Amniotic epithelial cell (primary cell): ENCODE measurements around the gene FCSK.

Experiments used
- DNase-seq: peaks from one replicate; pipeline ENCODE4 v3.0.0-alpha.2; 2010; ENCODE audit warnings: low read depth

Gene FCSK

GRCh38 chr16:70455910-70456309 is 1.5 kb downstream of the FCSK start:
- no peak for DNase-seq

- DNase-seq, result no peak
Measured at GRCh38 chr16:70457446-70458166, 3.2 kb downstream of the FCSK start.

GRCh38 chr16:70460737-70461261 is 6.4 kb downstream of the FCSK start:
- no peak for DNase-seq

DNA sequence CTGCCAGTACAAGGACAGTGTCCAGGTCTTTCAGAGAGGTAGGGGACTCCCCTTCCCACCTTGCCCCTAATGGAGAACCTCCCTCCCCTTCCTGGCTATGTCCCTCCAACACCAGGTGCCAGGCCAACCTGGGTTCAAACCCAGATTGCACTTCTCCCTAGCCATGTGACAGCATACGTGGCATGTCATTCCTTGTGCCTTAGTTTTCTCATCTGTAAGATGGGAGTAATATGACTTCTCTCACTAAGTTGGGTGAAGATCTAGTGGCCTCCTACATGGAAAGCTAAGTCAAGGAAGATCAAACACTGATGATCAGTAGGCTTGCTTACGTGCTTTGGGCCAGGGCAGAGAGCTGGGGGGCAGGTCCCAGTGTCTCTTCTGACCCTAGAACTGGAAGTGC is 8.8 kb downstream of the FCSK start:
- no peak for DNase-seq

GRCh38 chr16:70465999-70466804 is 11.8 kb downstream of the FCSK start:
- DNase-seq, result no peak

- DNase-seq, result no peak
Measured at GRCh38 chr16:70466805-70467076, 12.3 kb downstream of the FCSK start.

- DNase-seq, result no peak
Measured at GRCh38 chr16:70467113-70467512, 12.7 kb downstream of the FCSK start.

DNA sequence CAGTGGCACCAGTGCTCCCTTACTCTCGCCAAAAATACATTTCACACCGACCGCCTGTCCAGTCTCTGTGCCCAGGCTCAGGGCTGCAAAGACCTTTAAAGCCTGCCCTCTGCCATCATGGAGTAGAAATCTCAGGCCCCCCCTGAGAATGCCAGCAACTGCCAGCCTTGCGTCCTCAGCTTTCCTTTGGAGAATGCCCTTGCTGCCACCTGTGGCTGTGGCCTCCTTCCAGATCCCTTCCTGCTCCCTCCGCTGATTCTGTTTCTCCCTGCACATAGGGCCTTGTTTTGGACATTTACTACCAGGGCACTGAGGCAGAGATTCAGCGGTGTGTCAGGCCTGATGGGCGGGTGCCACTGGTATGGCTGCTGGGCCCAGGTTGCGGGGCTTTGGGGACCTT is 13.2 kb downstream of the FCSK start:
- DNase-seq, result no peak

GRCh38 chr16:70468776-70469525 is 14.6 kb downstream of the FCSK start:
- DNase-seq, result no peak

GRCh38 chr16:70470141-70470926 is 15.9 kb downstream of the FCSK start:
- DNase-seq, result no peak

DNA sequence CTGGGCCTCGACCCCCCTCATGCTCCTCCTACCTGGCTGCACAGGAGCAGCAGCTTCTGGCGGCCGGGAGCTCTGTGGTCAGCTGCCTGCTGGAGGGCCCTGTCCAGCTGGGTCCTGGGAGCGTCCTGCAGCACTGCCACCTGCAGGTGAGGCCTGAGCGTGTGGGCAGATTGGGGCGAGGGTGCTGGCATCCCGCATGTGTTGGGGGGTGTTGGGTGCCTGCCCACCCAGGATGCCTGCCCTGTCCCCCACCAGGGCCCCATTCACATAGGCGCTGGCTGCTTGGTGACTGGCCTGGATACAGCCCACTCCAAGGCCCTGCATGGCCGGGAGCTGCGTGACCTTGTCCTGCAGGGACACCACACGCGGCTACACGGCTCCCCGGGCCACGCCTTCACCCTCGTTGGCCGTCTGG is 16.5 kb downstream of the FCSK start:
- no peak for DNase-seq

DNA sequence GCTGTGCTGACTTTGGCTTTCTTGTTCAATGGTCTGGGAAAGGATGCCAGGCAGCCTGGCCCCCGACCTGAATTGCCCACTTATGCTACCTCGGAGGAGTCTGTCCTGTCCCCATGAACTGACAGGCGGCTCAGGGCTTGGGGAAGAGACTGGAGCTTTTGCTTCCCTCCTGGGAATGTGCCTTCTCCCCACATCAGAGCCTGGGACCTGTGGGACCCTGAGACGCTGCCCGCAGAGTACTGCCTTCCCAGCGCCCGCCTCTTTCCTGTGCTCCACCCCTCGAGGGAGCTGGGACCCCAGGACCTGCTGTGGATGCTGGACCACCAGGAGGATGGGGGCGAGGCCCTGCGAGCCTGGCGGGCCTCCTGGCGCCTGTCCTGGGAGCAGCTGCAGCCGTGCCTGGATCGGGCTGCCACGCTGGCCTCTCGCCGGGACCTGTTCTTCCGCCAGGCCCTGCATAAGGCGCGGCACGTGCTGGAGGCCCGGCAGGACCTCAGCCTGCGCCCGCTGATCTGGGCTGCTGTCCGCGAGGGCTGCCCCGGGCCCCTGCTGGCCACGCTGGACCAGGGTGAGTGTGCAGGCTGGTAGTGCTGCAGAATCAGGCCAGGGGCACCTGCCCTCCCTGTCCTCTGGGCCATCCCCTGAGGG is 18.5 kb downstream of the FCSK start:
- no peak for DNase-seq

- DNase-seq, result no peak
Measured at GRCh38 chr16:70473446-70474319, 19.3 kb downstream of the FCSK start.

- DNase-seq, result no peak
Measured at GRCh38 chr16:70474320-70475053, 20.1 kb downstream of the FCSK start.

DNA sequence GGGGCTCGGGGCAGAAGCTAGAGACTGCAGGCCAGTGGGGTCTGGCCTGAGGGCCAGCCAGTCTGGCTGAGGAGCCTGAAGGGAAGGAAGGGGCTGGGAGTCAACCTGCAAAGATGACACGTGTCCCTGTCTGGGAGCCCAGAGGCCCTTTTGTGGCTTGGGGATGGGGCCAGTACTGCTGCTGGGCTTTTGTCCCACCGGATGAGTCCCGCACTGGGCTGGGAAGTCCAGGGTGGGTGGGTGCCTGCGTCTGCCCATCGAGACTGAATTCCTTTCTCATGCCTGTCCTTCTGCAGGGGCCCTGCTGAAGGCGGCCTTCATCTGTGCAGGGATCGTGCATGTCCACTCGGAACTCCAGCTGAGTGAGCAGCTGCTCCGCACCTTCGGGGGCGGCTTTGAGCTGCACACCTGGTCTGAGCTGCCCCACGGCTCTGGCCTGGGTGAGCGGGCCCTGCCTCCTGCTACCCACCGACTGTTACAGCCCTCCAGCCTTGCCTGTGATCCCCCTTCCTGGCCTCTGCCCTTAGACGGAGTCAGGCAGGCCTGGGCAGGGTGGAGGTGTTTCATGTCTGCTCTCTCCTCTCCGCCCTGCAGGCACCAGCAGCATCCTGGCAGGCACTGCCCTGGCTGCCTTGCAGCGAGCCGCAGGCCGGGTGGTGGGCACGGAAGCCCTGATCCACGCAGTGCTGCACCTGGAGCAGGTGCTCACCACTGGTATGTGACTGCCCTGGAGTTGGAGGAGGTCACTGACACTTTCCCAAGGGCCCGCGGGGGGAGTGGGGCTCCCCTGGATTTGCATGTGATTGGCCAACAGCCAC is 20.9 kb downstream of the FCSK start:
- DNase-seq, result no peak

- DNase-seq, result peak; percentile 67
Measured at GRCh38 chr16:70476272-70477020, 22.1 kb downstream of the FCSK start.

GRCh38 chr16:70478169-70478568 is 23.8 kb downstream of the FCSK start:
- DNase-seq, result no peak

- DNase-seq, result no peak
Measured at GRCh38 chr16:70478912-70479341, 24.5 kb downstream of the FCSK start.
